Activated B cell treated with CpG ODN at 0.5 μM for 24 hours (primary cell): ENCODE results near the gene FANCL. TPM values are rescaled to one million over a fixed set of nuclear protein-coding genes. Genes with fewer than 3 reads are reported as not detected.
"Not testable (repeated sequence)": the region's sequence is repeated elsewhere in the genome, so short reads cannot be mapped to it uniquely, and the experiment has no call there.

Experiments used
- ATAC-seq: fragments of 200-7000 bp; cut with Tn5 transposase; one replicate; pipeline ENCODE4 v1.10.0; 2021; ENCODE audit warnings: low read depth, mild to moderate bottlenecking, moderate library complexity
- CTCF ChIA-PET: fragments of 350-600 bp; sonication (Branson Sonifier 250); formaldehyde crosslinking; loops from one replicate; lab custom pipeline; 2021; ENCODE audit warnings: antibody characterized with exemption; lab: Charles Lee
- POLR2A ChIA-PET: fragments of 350-600 bp; sonication (Branson Sonifier 250); formaldehyde crosslinking; loops from one replicate; lab custom pipeline; 2021; ENCODE audit warnings: antibody characterized with exemption; lab: Charles Lee
- DNase-seq: peaks from one replicate; pipeline ENCODE4 v3.0.0; 2022
- H3K27ac Mint-ChIP-seq: one replicate; pipeline ENCODE4 v1.8.0; 2020; ENCODE audit warnings: mixed read lengths
- H3K27me3 Mint-ChIP-seq: one replicate; pipeline ENCODE4 v1.8.0; 2021; ENCODE audit warnings: mixed read lengths
- H3K36me3 Mint-ChIP-seq: one replicate; pipeline ENCODE4 v1.8.0; 2021; ENCODE audit warnings: low read depth, mixed read lengths
- H3K4me1 Mint-ChIP-seq: one replicate; pipeline ENCODE4 v1.8.0; 2021; ENCODE audit warnings: mixed read lengths
- H3K4me3 Mint-ChIP-seq: one replicate; pipeline ENCODE4 v1.8.0; 2020; ENCODE audit warnings: mild to moderate bottlenecking, mixed read lengths
- H3K9me3 Mint-ChIP-seq: one replicate; pipeline ENCODE4 v1.8.0; 2020; ENCODE audit warnings: mixed read lengths
- CTCF ChIP-seq: fragments of 200-600 bp; IDR thresholded peaks from one replicate; pipeline ENCODE4 v1.8.0; 2022; ENCODE audit warnings: antibody characterized with exemption, mild to moderate bottlenecking
- intact Hi-C: fragments of 100-400 bp; cut with micrococcal nuclease; formaldehyde crosslinking; loops from one replicate; pipeline ENCODE4 v1.15.1; 2024
- total RNA-seq: library from RNA; stranded (reverse); gene quantifications from 2 replicates; pipeline ENCODE4 v1.2.3, GENCODE V29; 2022

The FANCL gene
- total RNA-seq, 1 donor from 2014 or later: 18.4 TPM

- H3K27me3 Mint-ChIP-seq, H3K4me1 Mint-ChIP-seq, H3K27ac Mint-ChIP-seq, intact Hi-C loops, DNase-seq, H3K4me3 Mint-ChIP-seq, POLR2A ChIA-PET, CTCF ChIA-PET, ATAC-seq: not testable (repeated sequence)
- H3K36me3 Mint-ChIP-seq: peaks cover 46% of the 10 kb centered on the region
- H3K9me3 Mint-ChIP-seq: peaks cover 26% of the 10 kb centered on the region
Measured at GRCh38 chr2:58171831-58172230, 69.3 kb downstream of the FANCL start.

GRCh38 chr2:58170334-58170933 lies 70.7 kb downstream of the FANCL start:
- H3K27ac Mint-ChIP-seq, ATAC-seq, H3K27me3 Mint-ChIP-seq, intact Hi-C loops, POLR2A ChIA-PET, CTCF ChIA-PET, DNase-seq, H3K4me3 Mint-ChIP-seq, H3K4me1 Mint-ChIP-seq: not testable (repeated sequence)
- peaks cover 44% of the 10 kb centered on the region for H3K36me3 Mint-ChIP-seq
- H3K9me3 Mint-ChIP-seq: peaks cover 26% of the 10 kb centered on the region

GRCh38 chr2:58169845-58170244 lies 71.3 kb downstream of the FANCL start:
- H3K27ac Mint-ChIP-seq, intact Hi-C loops, POLR2A ChIA-PET, H3K4me3 Mint-ChIP-seq, H3K27me3 Mint-ChIP-seq, DNase-seq, CTCF ChIA-PET, H3K4me1 Mint-ChIP-seq, ATAC-seq: not testable (repeated sequence)
- H3K9me3 Mint-ChIP-seq: peaks cover 26% of the 10 kb centered on the region
- H3K36me3 Mint-ChIP-seq: peaks cover 44% of the 10 kb centered on the region

GRCh38 chr2:58168130-58168529 lies 73.0 kb downstream of the FANCL start:
- ATAC-seq, H3K4me3 Mint-ChIP-seq, DNase-seq, H3K27ac Mint-ChIP-seq, intact Hi-C loops, H3K27me3 Mint-ChIP-seq, H3K4me1 Mint-ChIP-seq, POLR2A ChIA-PET: not testable (repeated sequence)
- H3K9me3 Mint-ChIP-seq: peaks cover 22% of the 10 kb centered on the region
- peaks cover 34% of the 10 kb centered on the region for H3K36me3 Mint-ChIP-seq
- CTCF ChIA-PET: interaction anchor here (1.7 kb wide), 1 partner anchor 262 kb away, joined by 3 read pairs; no protein-coding TSS in a partner anchor

GRCh38 chr2:58163913-58164312 lies 77.2 kb downstream of the FANCL start:
- ChIA-PET POLR2A (no interaction called here), CTCF (no interaction called here)
- Mint-ChIP-seq H3K27ac (no peak overlapping the region), H3K4me3 (no peak overlapping the region), H3K4me1 (no peaks in the 10 kb centered on the region), H3K36me3 (peaks cover 38% of the 10 kb centered on the region), H3K27me3 (no peaks in the 10 kb centered on the region), H3K9me3 (no peaks in the 10 kb centered on the region)
- DNase-seq (no peak), ATAC-seq (no peak)
- TF ChIP-seq CTCF: no peak
- intact Hi-C loops: no loop called here

GRCh38 chr2:58158481-58158880 lies 82.6 kb downstream of the FANCL start:
- DNase-seq (no peak), ATAC-seq (no peak)
- H3K4me3 Mint-ChIP-seq: no peak overlapping the region
- H3K27me3 Mint-ChIP-seq: no peaks in the 10 kb centered on the region
- TF ChIP-seq CTCF: no peak
- H3K27ac Mint-ChIP-seq: no peak overlapping the region
- peaks cover 3% of the 10 kb centered on the region for H3K9me3 Mint-ChIP-seq
- intact Hi-C loops: no loop called here
- H3K36me3 Mint-ChIP-seq: peaks cover 76% of the 10 kb centered on the region
- ChIA-PET CTCF (no interaction called here), POLR2A (interaction anchor here (1.0 kb wide), 1 partner anchor 16 kb away, joined by 3 read pairs; no protein-coding TSS in a partner anchor)
- no peaks in the 10 kb centered on the region for H3K4me1 Mint-ChIP-seq

- Mint-ChIP-seq H3K4me1 (no peaks in the 10 kb centered on the region), H3K9me3 (peaks cover 3% of the 10 kb centered on the region), H3K27ac (peak overlapping the region; percentile 6), H3K27me3 (no peaks in the 10 kb centered on the region), H3K36me3 (peaks cover 82% of the 10 kb centered on the region), H3K4me3 (no peak overlapping the region)
- ChIA-PET CTCF (no interaction called here), POLR2A (interaction anchor here (1.0 kb wide), 1 partner anchor 15 kb away, joined by 3 read pairs; no protein-coding TSS in a partner anchor)
- no peak for ATAC-seq
- intact Hi-C loops: no loop called here
- no peak for DNase-seq
- TF ChIP-seq CTCF: no peak
Measured at GRCh38 chr2:58157754-58158153, 83.4 kb downstream of the FANCL start.
